COR-L47 (cell line): ENCODE results near the gene PAWR.
A peak's percentile ranks its signal among the peaks of the same experiment; 100 is the strongest.
"Not testable (repeated sequence)": the region's sequence is repeated elsewhere in the genome, so short reads cannot be mapped to it uniquely, and the experiment has no call there.

ENCODE experiments used
- DNase-seq: peaks from one replicate; lab custom pipeline; 2025; lab: John Stamatoyannopoulos, UW

PAWR gene

GRCh38 chr12:79591988-79592387 lies 98.8 kb downstream of the PAWR start:
- DNase-seq: no peak

GRCh38 chr12:79590751-79591150 lies 100.0 kb downstream of the PAWR start:
- DNase-seq: no peak

DNA sequence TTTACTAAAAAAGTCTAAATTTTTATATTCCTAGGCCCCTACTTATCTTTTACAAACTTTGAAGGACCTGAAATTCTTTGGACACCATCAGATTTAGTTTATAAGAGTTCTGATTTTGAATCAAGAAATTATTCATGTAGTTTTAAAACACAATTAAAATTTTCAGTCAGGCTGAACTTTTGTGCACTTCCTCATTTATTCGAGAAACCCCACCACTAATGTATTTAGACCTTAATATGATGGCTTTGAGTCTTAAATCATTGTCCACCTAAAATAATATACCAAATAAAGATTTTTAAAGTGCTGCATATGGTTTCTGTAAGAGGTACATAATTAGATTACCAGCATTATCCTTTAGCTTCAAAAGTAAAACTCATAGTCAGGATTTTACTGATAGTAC lies 103.4 kb downstream of the PAWR start:
- no peak for DNase-seq

DNA sequence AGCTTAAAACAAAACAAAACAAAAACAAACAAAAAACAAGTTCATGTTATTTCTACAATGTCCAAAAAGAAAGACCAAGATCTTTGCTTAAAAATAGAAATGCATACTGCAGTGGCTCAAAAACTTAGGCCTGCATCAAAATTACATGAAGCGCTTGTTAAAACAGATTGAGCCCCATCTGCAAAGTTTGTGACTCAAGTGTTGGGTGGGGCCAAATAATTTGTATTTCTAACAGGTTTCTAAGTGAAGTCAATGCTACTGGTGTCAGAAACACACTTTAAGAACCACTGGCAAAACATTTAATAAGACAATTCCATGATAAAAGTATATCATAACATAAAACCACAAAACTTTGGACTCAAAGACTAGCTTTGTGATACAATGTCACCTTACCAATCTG lies 105.6 kb downstream of the PAWR start:
- DNase-seq: no peak

DNA sequence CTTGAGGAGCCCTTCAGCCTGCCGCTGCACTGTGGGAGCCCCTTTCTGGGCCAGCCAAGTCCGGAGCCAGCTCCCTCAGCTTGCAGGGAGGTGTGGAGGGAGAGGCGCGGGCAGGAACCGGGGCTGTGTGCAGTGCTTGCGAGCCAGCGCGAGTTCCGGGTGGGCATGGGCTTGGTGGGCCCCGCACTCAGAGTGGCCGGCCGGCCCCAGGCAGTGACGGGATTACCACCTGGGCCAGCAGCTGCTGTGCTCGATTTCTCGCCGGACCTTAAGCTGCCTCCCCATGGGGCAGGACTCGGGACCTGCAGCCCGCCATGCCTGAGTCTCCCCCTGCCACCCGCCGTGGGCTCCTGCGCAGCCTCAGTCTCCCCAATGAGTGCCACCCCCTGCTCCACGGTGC lies 116.9 kb downstream of the PAWR start:
- no peak for DNase-seq

- DNase-seq: no peak
Observed at GRCh38 chr12:79569679-79570078, 121.1 kb downstream of the PAWR start.

- DNase-seq: no peak
Observed at GRCh38 chr12:79567175-79567563, 123.6 kb downstream of the PAWR start.

- no peak for DNase-seq
Observed at GRCh38 chr12:79566452-79567174, 124.2 kb downstream of the PAWR start.

- not testable (repeated sequence) for DNase-seq
Observed at GRCh38 chr12:79564727-79565350, 125.9 kb downstream of the PAWR start.

GRCh38 chr12:79563021-79563740 lies 127.6 kb downstream of the PAWR start:
- DNase-seq: no peak

GRCh38 chr12:79561401-79562132 lies 129.2 kb downstream of the PAWR start:
- no peak for DNase-seq

DNA sequence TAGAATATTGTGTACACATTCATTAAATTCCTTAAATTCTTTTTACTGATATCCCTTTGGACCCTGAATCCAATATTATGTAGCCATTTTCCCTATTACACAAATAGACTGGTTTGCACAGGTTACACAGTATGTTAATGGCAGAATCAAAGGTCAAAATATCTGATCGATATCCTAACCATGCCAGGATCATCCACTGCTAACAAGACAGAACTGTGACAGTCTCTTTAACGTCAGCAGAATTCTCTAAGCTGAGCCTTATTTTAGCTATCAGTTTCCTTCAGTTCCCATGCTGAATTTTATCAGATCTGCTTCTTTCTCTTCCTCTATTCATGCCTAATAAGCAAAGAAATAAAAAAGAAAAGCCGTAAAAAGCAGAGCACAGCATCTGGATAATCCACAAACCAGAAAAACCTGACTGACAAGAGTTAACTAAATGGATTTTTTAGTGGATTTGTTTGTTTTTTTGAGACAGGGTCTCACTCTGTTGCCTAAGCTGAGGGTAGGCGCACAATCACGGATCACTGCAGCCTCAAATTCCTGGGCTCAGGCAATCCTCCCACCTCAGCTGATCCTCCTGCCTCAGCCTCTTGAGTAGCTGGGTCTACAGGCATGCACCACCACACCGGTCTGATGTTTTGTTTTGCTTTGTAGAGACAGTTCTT lies 130.4 kb downstream of the PAWR start:
- no peak for DNase-seq

GRCh38 chr12:79559591-79559990 lies 131.2 kb downstream of the PAWR start:
- DNase-seq: no peak

GRCh38 chr12:79558924-79559469 lies 131.8 kb downstream of the PAWR start:
- no peak for DNase-seq

DNA sequence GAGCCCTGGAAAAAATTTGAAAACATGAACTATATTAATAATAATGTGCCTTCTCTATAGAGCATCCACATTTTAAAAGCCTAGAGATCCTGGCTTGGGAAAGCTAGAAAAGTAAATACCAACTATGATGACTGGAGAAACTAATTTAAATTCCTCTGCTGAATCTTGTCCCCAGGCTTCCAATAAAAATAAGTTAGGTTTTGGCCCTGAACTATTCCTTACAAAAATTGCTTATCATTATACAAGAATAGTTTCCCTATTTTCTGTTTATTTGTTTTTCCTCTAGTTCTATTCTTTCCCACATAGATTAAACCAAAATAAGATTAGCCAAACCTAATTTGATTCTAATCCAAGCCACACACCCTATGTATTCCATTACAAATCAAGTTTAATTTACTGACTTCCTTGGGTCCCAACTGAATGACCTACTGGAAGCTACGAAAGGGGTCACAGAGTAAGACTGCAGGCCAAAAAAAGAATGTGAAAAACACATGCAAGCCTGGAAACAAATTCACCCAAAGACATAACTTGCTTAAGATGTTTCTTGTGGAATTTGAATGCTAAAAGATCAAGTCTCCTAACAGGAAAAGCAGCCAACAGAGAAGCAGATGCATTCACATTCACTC lies 133.0 kb downstream of the PAWR start:
- no peak for DNase-seq

DNA sequence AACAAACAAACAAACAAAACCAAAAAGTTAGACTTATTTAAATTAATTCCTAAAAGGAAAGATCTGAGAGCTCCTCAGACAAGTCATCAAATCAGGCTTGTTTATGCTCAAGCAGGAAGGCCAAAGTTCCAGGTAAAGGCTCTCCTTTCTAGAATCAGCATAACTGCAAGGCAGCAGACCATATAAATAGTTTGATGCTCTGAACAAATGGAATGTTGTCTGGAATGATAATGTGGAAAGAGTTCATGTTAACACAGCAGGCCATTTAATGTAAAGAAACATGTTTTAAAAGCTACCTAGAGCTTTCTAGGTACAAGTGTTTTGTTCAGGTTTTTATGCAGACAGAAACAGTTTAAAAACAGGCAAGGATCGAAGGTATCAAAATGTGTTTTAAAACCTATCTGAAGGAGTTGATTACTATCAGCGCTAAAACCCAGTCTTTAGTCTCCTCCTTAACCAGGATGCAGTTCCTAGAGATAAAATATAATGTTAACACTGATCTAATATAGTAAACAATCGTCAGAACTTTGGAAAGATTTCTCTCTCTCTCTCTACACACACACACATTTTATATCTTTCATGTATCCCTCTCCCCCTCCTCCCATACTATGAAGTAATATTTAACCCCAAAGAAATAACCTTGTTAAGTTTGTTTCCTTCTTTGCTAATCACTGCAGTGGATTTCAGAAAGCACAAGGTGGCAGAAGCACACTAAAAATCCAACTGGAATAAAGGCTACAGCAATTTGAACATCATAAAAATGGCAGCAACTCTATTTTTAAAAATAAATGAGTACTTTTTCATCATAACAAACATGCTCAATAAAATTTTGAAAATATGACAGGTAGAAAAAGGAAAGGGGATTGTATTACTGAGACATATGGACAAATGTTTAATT lies 135.5 kb downstream of the PAWR start:
- peak; percentile 39 for DNase-seq

DNA sequence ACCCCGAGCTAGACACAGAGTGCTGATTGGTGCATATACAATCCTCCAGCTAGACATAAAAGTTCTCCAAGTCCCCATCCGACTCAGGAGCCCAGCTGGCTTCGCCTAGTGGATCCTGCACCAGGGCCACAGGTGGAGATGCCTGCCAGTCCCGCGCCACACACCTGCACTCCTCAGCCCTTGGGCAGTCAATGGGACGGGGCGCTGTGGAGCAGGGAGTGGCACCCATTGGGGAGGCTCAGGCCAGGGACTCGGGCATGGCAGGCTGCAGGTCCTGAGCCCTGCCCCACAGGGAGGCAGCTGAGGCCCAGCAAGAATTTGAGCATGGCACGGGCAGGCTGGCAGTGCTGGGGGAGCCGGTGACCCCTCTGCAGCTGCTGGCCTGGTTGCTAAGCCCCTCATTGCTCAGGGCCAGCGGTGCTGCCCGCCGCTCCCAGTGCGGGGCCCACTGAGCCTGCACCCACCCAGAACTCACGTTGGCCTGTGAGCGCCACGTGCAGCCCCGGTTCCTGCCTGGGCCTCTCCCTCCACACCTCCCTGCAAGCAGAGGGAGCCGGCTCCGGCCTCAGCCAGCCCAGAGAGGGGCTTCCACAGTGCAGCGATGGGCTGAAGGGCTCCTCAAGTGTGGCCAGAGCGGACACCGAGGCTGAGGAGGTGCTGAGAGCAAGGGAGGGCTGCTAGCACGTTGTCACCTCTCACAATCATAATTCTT lies 136.7 kb downstream of the PAWR start:
- DNase-seq: no peak

DNA sequence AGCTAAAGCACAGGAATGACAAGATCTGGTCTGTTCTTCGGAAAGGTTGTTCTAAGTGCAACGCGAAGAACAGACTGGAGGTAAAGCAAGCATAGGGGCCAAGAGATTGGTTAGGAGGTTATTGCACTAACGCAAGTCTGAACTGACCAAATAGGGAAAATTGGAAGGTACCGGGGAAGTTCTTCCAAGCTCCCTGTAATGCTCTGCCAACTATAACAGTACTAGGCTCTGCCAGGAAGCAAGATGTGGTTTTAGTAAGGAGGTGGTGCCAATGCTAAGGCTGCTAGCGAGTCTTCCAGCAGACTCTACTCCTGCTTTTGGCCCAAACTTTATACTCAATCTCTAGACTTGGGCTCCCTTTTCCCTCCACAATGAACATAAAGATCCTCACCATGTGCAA lies 138.6 kb downstream of the PAWR start:
- DNase-seq: no peak

DNA sequence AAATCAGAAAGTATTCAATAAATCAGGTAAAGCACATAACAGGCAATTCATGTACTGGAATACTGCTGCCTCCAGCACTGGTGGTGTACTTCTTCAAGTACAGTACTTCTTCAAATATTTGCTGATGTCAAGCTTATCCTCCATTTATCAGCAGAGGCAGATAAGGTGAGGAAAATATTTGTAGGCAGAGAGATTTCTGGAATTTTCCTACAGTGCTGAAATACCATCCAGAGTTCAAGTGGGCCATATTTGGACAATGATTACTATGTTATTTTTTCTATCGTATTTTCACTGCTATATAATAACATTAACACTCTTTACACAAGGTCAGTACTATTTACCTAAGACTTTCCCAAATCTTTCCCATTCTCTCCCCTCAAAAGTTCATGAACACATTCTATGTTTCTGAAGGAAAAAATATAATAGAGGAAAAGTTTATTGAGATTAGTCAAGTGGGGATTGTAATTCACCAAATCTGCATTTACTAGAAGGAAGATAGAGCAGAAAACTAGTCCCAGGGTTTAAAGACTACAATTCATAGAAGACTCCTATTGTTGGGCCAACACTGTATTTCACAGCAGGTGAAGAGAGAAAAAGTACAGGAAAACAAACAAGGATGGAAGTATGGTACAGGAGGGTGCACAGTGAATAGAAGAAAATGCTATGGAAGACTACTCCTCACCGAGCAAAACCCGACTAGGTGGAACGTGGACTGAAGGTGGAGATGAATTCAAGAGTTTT lies 141.1 kb downstream of the PAWR start:
- no peak for DNase-seq
